Lung (tissue), 12 donors: ENCODE measurements around the gene NBAS. TPM values are rescaled to one million over a fixed set of nuclear protein-coding genes. Genes with fewer than 3 reads are reported as not detected.

ENCODE experiments used
- ATAC-seq: fragments of 200-7000 bp; cut with Tn5 transposase; one replicate; pipeline ENCODE4 v1.9.1; 2020; ENCODE audit warnings: moderate number of reproducible peaks; ENCODE audit not compliant: insufficient read depth, low FRiP score
- DNase-seq, 3 donors: peaks; one replicate each; pipeline ENCODE4 v3.0.0-alpha.2; 2013 to 2017
- H3K27ac ChIP-seq, 2 donors: one replicate each; pipeline ENCODE4 v1.5.1; 2013; ENCODE audit warnings: mild to moderate bottlenecking in 2 of 2, moderate library complexity in 2 of 2, control low read depth in 1 of 2, inconsistent platforms in 1 of 2, low read depth in 1 of 2, low read length in 1 of 2
- H3K27me3 ChIP-seq, 3 donors: one replicate each; pipeline ENCODE4 v1.5.1; 2013; ENCODE audit warnings: low read length in 2 of 3; ENCODE audit not compliant: control insufficient read depth in 3 of 3, insufficient read depth in 3 of 3
- H3K36me3 ChIP-seq, 4 donors: one replicate each; pipeline ENCODE4 v1.5.1; 2013; ENCODE audit warnings: low read length in 4 of 4, mild to moderate bottlenecking in 1 of 4, moderate library complexity in 1 of 4; ENCODE audit not compliant: control insufficient read depth in 4 of 4, insufficient read depth in 4 of 4
- H3K4me1 ChIP-seq, 5 donors: one replicate each; pipeline ENCODE4 v1.5.1; 2013; ENCODE audit warnings: low read length in 5 of 5, mild to moderate bottlenecking in 2 of 5, moderate library complexity in 1 of 5; ENCODE audit not compliant: control insufficient read depth in 5 of 5, insufficient read depth in 5 of 5
- H3K4me3 ChIP-seq: one replicate; pipeline ENCODE4 v1.5.1; 2013; ENCODE audit warnings: mild to moderate bottlenecking, control low read depth, moderate library complexity
- H3K9ac ChIP-seq, 2 donors: one replicate each; pipeline ENCODE4 v1.5.1; 2013; ENCODE audit warnings: low read length in 2 of 2, control low read depth in 1 of 2; ENCODE audit not compliant: insufficient read depth in 1 of 2
- H3K9me3 ChIP-seq, 4 donors: one replicate each; pipeline ENCODE4 v1.5.1; 2013; ENCODE audit warnings: low read length in 3 of 4, mild to moderate bottlenecking in 1 of 4, moderate library complexity in 1 of 4; ENCODE audit not compliant: control insufficient read depth in 4 of 4, insufficient read depth in 3 of 4
- WGBS, 2 donors: extraction: QIAGEN DNeasy Blood & Tissue Kit; methylation state at CpG; one replicate each; pipeline ENCODE4 v1.1.7; 2013; 5-methylcytosine and 5-hydroxymethylcytosine counted together
- polyA plus RNA-seq, 2 donors: library from polyadenylated mRNA; stranded (reverse); fragments of 200-250 nt; gene quantifications; one replicate each; pipeline ENCODE4 v1.2.1, GENCODE V29; 2013
- total RNA-seq, 2 donors: library from RNA; depleted of rRNA in 1 of 2; stranded (reverse); fragments of >200 nt in 1 of 2; gene quantifications; one replicate each; pipeline ENCODE4 v1.2.1, GENCODE V29; 2014 to 2021
- TF ChIP-seq, protein P1 (sequence below): IDR thresholded peaks from 2 replicates; pipeline ENCODE4 v1.5.1; 2012; ENCODE audit warnings: mild to moderate bottlenecking; ENCODE audit errors: control extremely low read depth, extremely low read depth
- donor health status: control.
- donor health status: control.
- donor health status: Bipolar disorder and iron deficiency.
- donor health status: healthy.
- donor health status: DM: yes; HTN: yes; CAD: no.

NBAS gene
- total and polyA plus RNA-seq, 4 donors: 15.6 to 61.3 (median 35.4) TPM

DNA sequence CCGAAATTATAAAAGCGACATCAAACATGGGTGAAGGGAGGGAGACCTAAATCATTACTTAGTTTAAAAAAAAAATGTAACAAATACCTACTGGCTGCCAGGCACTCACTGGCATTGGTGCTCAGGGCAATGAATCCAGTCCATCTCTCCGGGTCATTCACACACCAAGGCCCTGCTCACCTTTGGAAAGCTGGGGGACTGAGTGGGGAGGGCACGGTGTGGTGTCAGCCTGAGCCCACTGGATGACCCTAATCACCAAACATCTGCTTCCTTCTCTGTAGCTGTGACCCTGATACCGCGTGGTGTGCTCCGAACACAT, 30.2 kb upstream of the NBAS start:
- WGBS, 2 donors: 20 to 25% methylated on average over 7 of the region's 7 CpGs
- no peak for ATAC-seq
- TF ChIP-seq, protein P1, sequence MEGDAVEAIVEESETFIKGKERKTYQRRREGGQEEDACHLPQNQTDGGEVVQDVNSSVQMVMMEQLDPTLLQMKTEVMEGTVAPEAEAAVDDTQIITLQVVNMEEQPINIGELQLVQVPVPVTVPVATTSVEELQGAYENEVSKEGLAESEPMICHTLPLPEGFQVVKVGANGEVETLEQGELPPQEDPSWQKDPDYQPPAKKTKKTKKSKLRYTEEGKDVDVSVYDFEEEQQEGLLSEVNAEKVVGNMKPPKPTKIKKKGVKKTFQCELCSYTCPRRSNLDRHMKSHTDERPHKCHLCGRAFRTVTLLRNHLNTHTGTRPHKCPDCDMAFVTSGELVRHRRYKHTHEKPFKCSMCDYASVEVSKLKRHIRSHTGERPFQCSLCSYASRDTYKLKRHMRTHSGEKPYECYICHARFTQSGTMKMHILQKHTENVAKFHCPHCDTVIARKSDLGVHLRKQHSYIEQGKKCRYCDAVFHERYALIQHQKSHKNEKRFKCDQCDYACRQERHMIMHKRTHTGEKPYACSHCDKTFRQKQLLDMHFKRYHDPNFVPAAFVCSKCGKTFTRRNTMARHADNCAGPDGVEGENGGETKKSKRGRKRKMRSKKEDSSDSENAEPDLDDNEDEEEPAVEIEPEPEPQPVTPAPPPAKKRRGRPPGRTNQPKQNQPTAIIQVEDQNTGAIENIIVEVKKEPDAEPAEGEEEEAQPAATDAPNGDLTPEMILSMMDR: no peak
- peak overlapping the region; percentile 83 to 91 for H3K27ac ChIP-seq
- H3K27me3 ChIP-seq: no peaks in the 10 kb centered on the region
- no peak for DNase-seq
- peak overlapping the region; percentile 97 for H3K4me3 ChIP-seq
- no peaks in the 10 kb centered on the region for H3K9me3 ChIP-seq
- H3K4me1 ChIP-seq: peaks cover 0 to 14% (median 8%) of the 10 kb centered on the region in 5 donors
- peaks cover 0 to 15% (median 10%) of the 10 kb centered on the region in 4 donors for H3K36me3 ChIP-seq
- peak overlapping the region; percentile 66 to 92 for H3K9ac ChIP-seq

DNA sequence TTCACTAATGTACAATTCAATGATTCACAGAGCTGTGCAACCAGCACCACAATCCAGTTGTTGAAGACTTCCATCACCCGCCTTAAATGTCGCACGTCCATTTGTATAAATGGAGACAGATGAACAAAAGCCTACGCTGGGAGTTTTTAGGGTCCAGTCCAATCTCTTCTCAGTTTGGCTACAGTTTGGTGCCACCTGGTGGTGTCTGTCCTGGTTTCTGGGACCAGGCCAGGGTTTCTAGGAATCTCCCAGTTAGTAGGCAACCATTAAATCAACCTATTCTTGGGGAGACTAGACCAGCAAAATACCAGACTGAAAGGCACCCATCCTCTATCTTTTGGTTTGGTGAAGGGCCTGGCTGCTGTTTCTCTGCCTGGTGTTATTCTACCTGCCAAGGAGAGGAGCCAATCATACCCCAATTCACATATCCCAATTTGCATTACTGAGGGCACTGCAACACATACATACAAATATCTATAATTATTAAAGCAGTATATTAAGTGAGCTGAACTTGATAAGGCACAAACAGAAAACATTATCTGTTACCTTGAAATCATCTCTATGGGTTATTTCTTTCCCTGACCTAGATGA, 27.3 kb upstream of the NBAS start:
- TF ChIP-seq, protein P1: no peak
- WGBS, 2 donors: 52 to 56% methylated on average over 4 of the region's 4 CpGs
- no peak overlapping the region for H3K27ac ChIP-seq
- ATAC-seq (no peak), DNase-seq (peak; percentile 40 to 65 (median 51))
- H3K27me3 ChIP-seq: no peaks in the 10 kb centered on the region
- peaks cover 0 to 14% (median 2%) of the 10 kb centered on the region in 5 donors for H3K4me1 ChIP-seq
- no peak overlapping the region for H3K9ac ChIP-seq
- H3K36me3 ChIP-seq: peaks cover 0 to 3% (median 0%) of the 10 kb centered on the region in 4 donors
- no peaks in the 10 kb centered on the region for H3K9me3 ChIP-seq
- no peak overlapping the region for H3K4me3 ChIP-seq

DNA sequence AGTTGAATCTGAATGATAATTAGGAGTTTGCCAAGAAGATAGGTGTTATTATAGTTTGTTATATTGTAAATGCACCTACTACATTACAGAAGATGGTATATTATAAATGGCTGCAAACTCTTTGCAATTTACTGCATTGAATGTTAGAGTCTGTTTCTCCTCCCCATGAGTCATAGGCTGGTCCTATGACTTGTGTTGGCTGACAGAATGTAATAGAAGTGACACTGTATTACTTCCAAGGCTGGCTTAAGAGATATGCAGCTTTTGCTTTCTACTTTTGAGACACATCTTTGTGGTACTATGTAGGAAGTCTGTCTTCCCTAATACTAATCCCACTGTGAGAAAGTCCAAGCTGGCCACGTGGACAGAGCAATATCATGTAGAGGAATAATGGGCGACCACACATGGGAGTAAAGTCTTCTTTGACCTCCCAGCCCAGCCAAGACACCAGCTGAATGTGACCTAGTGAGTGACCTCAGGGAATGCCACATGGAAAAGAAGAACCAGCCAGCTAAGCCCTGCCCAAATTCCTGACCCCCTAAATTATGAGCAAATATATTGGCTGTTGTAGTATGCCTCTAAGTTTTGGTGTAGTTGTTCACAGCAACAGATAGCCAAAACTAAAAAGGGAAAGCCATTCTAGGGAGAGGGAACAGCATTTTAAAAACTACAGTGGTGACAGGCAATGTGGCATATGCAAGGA, 23.8 kb upstream of the NBAS start:
- H3K4me3 ChIP-seq: no peak overlapping the region
- DNase-seq: no peak
- H3K4me1 ChIP-seq: no peaks in the 10 kb centered on the region
- no peaks in the 10 kb centered on the region for H3K36me3 ChIP-seq
- TF ChIP-seq, protein P1: no peak
- no peak overlapping the region for H3K27ac ChIP-seq
- no peak overlapping the region for H3K9ac ChIP-seq
- H3K9me3 ChIP-seq: no peaks in the 10 kb centered on the region
- no peak for ATAC-seq
- no peaks in the 10 kb centered on the region for H3K27me3 ChIP-seq
- 90% methylated on average over 2 of the region's 2 CpGs for WGBS, 2 donors
